Upper lobe of right lung (tissue), 1 donor: ENCODE measurements around the gene FILIP1L. TPM values are rescaled to one million over a fixed set of nuclear protein-coding genes. Genes with fewer than 3 reads are reported as not detected.

Experiments used
- ATAC-seq: fragments of 200-7000 bp; cut with Tn5 transposase; one replicate; pipeline ENCODE4 v1.9.1; 2020; ENCODE audit warnings: mild to moderate bottlenecking, moderate library complexity
- DNase-seq: peaks from one replicate; pipeline ENCODE4 v3.0.0-alpha.2; 2020
- H3K27ac ChIP-seq: fragments of 200-600 bp; one replicate; pipeline ENCODE4 v1.8.0; 2022
- H3K27me3 ChIP-seq: fragments of 200-600 bp; one replicate; pipeline ENCODE4 v1.8.0; 2022; ENCODE audit warnings: mild to moderate bottlenecking
- H3K36me3 ChIP-seq: fragments of 200-600 bp; one replicate; pipeline ENCODE4 v1.8.0; 2022
- H3K4me1 ChIP-seq: fragments of 200-600 bp; one replicate; pipeline ENCODE4 v1.8.0; 2022
- H3K4me3 ChIP-seq: fragments of 200-600 bp; one replicate; pipeline ENCODE4 v1.8.0; 2022; ENCODE audit warnings: mild to moderate bottlenecking
- H3K9me3 ChIP-seq: fragments of 200-600 bp; one replicate; pipeline ENCODE4 v1.8.0; 2022
- CTCF ChIP-seq: fragments of 200-600 bp; IDR thresholded peaks from one replicate; pipeline ENCODE4 v1.8.0; 2022; ENCODE audit warnings: antibody characterized with exemption
- intact Hi-C: fragments of 100-400 bp; cut with DNase I; formaldehyde crosslinking; loops from one replicate; pipeline ENCODE4 v1.11.0; 2022
- total RNA-seq: library from RNA; stranded (reverse); fragmentation: NEBNext Ultra II Directional; extraction: Animal tissue kit (Norgen Biotek cat#: 25700); gene quantifications from one replicate; pipeline ENCODE4 v1.2.1, GENCODE V29; 2021
- donor health status: DM: no; HTN: yes; CAD: no; lungs with severe emphysema.

FILIP1L gene
- total RNA-seq, 1 donor from 2014 or later: 43.2 TPM

- Histone ChIP-seq H3K4me3 (no peak overlapping the region), H3K4me1 (peaks cover 14% of the 10 kb centered on the region), H3K9me3 (no peaks in the 10 kb centered on the region), H3K27ac (no peak overlapping the region), H3K36me3 (no peaks in the 10 kb centered on the region), H3K27me3 (no peaks in the 10 kb centered on the region)
- intact Hi-C loops: no loop called here
- DNase-seq (no peak), ATAC-seq (no peak)
- TF ChIP-seq CTCF: no peak
Measured at GRCh38 chr3:99885085-99885484, 229.2 kb downstream of the FILIP1L start.

- H3K27ac ChIP-seq: no peak overlapping the region
- no peak overlapping the region for H3K4me3 ChIP-seq
- DNase-seq (no peak), ATAC-seq (no peak)
- no peaks in the 10 kb centered on the region for H3K9me3 ChIP-seq
- peaks cover 14% of the 10 kb centered on the region for H3K4me1 ChIP-seq
- no peak for TF ChIP-seq CTCF
- no peaks in the 10 kb centered on the region for H3K36me3 ChIP-seq
- intact Hi-C loops: no loop called here
- no peaks in the 10 kb centered on the region for H3K27me3 ChIP-seq
Measured at GRCh38 chr3:99884484-99884883, 229.8 kb downstream of the FILIP1L start.

GRCh38 chr3:99883693-99884092 is 230.6 kb downstream of the FILIP1L start:
- intact Hi-C loops: no loop called here
- no peaks in the 10 kb centered on the region for H3K9me3 ChIP-seq
- no peak for ATAC-seq

GRCh38 chr3:99883138-99883461 is 231.2 kb downstream of the FILIP1L start:
- no peak for DNase-seq
- intact Hi-C loops: no loop called here
- H3K4me3 ChIP-seq: no peak overlapping the region
- no peaks in the 10 kb centered on the region for H3K9me3 ChIP-seq
- no peak overlapping the region for H3K27ac ChIP-seq
- no peak for ATAC-seq
- H3K27me3 ChIP-seq: no peaks in the 10 kb centered on the region
- H3K36me3 ChIP-seq: no peaks in the 10 kb centered on the region
- no peak for TF ChIP-seq CTCF
- peaks cover 14% of the 10 kb centered on the region for H3K4me1 ChIP-seq

More at GRCh38 chr3:99883693-99884092, 230.6 kb downstream of the FILIP1L start:
- no peak for DNase-seq
- no peak overlapping the region for H3K4me3 ChIP-seq
- H3K27ac ChIP-seq: no peak overlapping the region
- no peaks in the 10 kb centered on the region for H3K27me3 ChIP-seq
- no peaks in the 10 kb centered on the region for H3K36me3 ChIP-seq
- TF ChIP-seq CTCF: no peak
- H3K4me1 ChIP-seq: peaks cover 14% of the 10 kb centered on the region

GRCh38 chr3:99882436-99883137 is 231.7 kb downstream of the FILIP1L start:
- TF ChIP-seq CTCF: no peak
- H3K27ac ChIP-seq: no peak overlapping the region
- intact Hi-C loops: no loop called here

GRCh38 chr3:99881121-99881524 is 233.2 kb downstream of the FILIP1L start:
- Histone ChIP-seq H3K36me3 (no peaks in the 10 kb centered on the region), H3K27me3 (no peaks in the 10 kb centered on the region), H3K4me1 (peaks cover 21% of the 10 kb centered on the region), H3K4me3 (no peak overlapping the region), H3K27ac (peak overlapping the region; percentile 56), H3K9me3 (no peaks in the 10 kb centered on the region)
- ATAC-seq: peak; percentile 46
- no peak for TF ChIP-seq CTCF
- DNase-seq: no peak
- intact Hi-C loops: no loop called here

More at GRCh38 chr3:99882436-99883137, 231.7 kb downstream of the FILIP1L start:
- no peak overlapping the region for H3K4me3 ChIP-seq
- H3K4me1 ChIP-seq: peaks cover 14% of the 10 kb centered on the region
- H3K9me3 ChIP-seq: no peaks in the 10 kb centered on the region
- no peak for ATAC-seq
- H3K36me3 ChIP-seq: no peaks in the 10 kb centered on the region
- DNase-seq: no peak
- H3K27me3 ChIP-seq: no peaks in the 10 kb centered on the region
